Measurements from ENCODE around the gene FOCAD. TPM values are rescaled to one million over a fixed set of nuclear protein-coding genes. Genes with fewer than 3 reads are reported as not detected.
A peak's percentile ranks its signal among the peaks of the same experiment; 100 is the strongest.

FOCAD gene
- total and polyA plus RNA-seq, 2 of the 8 experiments (the other 6 are each of a cell fraction or from before 2014, with no cell fraction given) = 22.0 to 38.4 TPM

MicroRNAs within 50 kb of the gene (microRNA counts, 767-probe panel; counts per million panel counts)
- microRNA hsa-miR-491-3p (879 counts per million, percentile 95 among the panel's probes with 10 or more counts), microRNA hsa-miR-491-5p (879 counts per million, percentile 95 among the panel's probes with 10 or more counts)

Small RNA genes lying within 50 kb of the gene (microRNA-seq; reads per million reads assigned to microRNA genes)
- gene MIR491 (ENCODE audit: borderline microRNAs expressed in 2 of 2, borderline number of aligned reads in 2 of 2, borderline replicate concordance in 1 of 2) = 3.5 to 5.7 reads per million in 2 experiments

Small RNA genes lying within 50 kb of the gene (small RNA-seq; reads per million reads assigned to genes)
- 6.3 reads per million, percentile 70 among the genes with 10 or more reads in this experiment for gene MIR491 (ENCODE audit: insufficient read depth)
- not detected for gene SNORA30B (ENCODE audit: insufficient read depth)

Other genes with a start within 250 kb of the FOCAD start
- gene MLLT3, start 61.8 kb upstream of the FOCAD start, total RNA-seq (2021; fragmentation: NEBNext Ultra II Directional; extraction: Animal tissue kit (Norgen Biotek cat#: 25700)) = 8.1 and 9.6 TPM in 2 replicates
- gene MLLT3, start 61.8 kb upstream of the FOCAD start, polyA plus RNA-seq (2011; rRNA removed) = 3.0 and 5.9 TPM in 2 replicates

Data from H1 (cell line).